ENCODE results near the gene SYK. TPM values are rescaled to one million over a fixed set of nuclear protein-coding genes. Genes with fewer than 3 reads are reported as not detected.

SYK gene
- total RNA-seq, 1 experiment from 2014 or later = 0.28 TPM

- TF ChIP-seq POLR2AphosphoS5 (IDR thresholded peaks at IDR 0.05; ENCODE audit: low read depth, low read length) (no peak), REST (IDR thresholded peaks at IDR 0.05; ENCODE audit: insufficient read depth in 1 of 2, low read depth in 2 of 2, low read length in 1 of 2) (no peak), TCF7L2 (IDR thresholded peaks at IDR 0.05; ENCODE audit: low read depth, low read length) (no peak), SIN3A (IDR thresholded peaks at IDR 0.05; ENCODE audit: borderline replicate concordance, insufficient read depth, low read depth, low read length) (no peak)
- TF ChIP-seq, protein P1, sequence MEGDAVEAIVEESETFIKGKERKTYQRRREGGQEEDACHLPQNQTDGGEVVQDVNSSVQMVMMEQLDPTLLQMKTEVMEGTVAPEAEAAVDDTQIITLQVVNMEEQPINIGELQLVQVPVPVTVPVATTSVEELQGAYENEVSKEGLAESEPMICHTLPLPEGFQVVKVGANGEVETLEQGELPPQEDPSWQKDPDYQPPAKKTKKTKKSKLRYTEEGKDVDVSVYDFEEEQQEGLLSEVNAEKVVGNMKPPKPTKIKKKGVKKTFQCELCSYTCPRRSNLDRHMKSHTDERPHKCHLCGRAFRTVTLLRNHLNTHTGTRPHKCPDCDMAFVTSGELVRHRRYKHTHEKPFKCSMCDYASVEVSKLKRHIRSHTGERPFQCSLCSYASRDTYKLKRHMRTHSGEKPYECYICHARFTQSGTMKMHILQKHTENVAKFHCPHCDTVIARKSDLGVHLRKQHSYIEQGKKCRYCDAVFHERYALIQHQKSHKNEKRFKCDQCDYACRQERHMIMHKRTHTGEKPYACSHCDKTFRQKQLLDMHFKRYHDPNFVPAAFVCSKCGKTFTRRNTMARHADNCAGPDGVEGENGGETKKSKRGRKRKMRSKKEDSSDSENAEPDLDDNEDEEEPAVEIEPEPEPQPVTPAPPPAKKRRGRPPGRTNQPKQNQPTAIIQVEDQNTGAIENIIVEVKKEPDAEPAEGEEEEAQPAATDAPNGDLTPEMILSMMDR (IDR thresholded peaks at IDR 0.05) = no peak
- POLR2A ChIA-PET = no interaction called here
- ATAC-seq (no peak), DNase-seq (ENCODE audit: low read depth, low spot score) (no peak)
- Histone ChIP-seq H3K36me3 (ENCODE audit: control insufficient read depth, insufficient read depth, low read length) (no peaks in the 10 kb centered on the region), H3K4me3 (ENCODE audit: low read depth in 2 of 2, low read length in 2 of 2) (no peak overlapping the region), H3K9me3 (ENCODE audit: control insufficient read depth, insufficient read depth, low read depth, low read length) (no peaks in the 10 kb centered on the region), H3K4me1 (ENCODE audit: control insufficient read depth, insufficient read depth, low read length) (no peaks in the 10 kb centered on the region), H3K27ac (ENCODE audit: low read length) (no peak overlapping the region), H3K27me3 (ENCODE audit: control insufficient read depth, insufficient read depth, low read length) (no peaks in the 10 kb centered on the region)
- CTCF ChIA-PET = no interaction called here
- in situ Hi-C loops (cut with HindIII; ENCODE audit: low pct_unique_long_range_greater_than_20kb, low sequenced_read_pairs) = no loop called here
- intact Hi-C loops (cut with micrococcal nuclease; ENCODE audit: unreplicated experiment) = no loop called here
- BruUV-seq (replicated peaks) = no TSS peak
Observed at GRCh38 chr9:90821697-90822096, 20.1 kb downstream of the SYK start.

DNA sequence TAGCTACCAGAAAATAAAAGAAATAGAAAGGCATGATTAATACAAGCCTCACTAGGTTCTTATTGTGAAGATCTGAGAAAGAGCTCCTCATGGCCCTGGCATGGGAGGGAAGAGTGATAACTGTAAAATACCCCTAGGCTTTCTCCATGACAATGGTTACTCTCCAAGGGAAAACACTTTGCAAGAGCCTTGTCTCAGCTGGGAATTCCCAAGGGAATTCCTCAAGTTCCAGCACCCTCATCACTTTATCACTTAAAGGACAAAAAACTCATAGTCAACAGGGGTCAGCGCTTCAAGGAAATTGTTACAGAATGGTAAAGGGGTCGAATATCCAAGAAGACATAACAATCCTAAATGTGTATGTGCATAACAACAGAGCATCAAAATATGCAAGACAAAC is 21.2 kb downstream of the SYK start:
- Histone ChIP-seq H3K9me3 (ENCODE audit: control insufficient read depth, insufficient read depth, low read depth, low read length) (no peaks in the 10 kb centered on the region), H3K4me1 (ENCODE audit: control insufficient read depth, insufficient read depth, low read length) (no peaks in the 10 kb centered on the region), H3K4me3 (ENCODE audit: low read depth in 2 of 2, low read length in 2 of 2) (no peak overlapping the region), H3K27ac (ENCODE audit: low read length) (no peak overlapping the region), H3K36me3 (ENCODE audit: control insufficient read depth, insufficient read depth, low read length) (no peaks in the 10 kb centered on the region), H3K27me3 (ENCODE audit: control insufficient read depth, insufficient read depth, low read length) (no peaks in the 10 kb centered on the region)
- intact Hi-C loops (cut with micrococcal nuclease; ENCODE audit: unreplicated experiment) (no loop called here), in situ Hi-C loops (cut with HindIII; ENCODE audit: low pct_unique_long_range_greater_than_20kb, low sequenced_read_pairs) (no loop called here)
- no TSS peak for BruUV-seq (replicated peaks)
- CTCF ChIA-PET = no interaction called here
- DNase-seq (ENCODE audit: low read depth, low spot score) (no peak), ATAC-seq (no peak)
- TF ChIP-seq POLR2AphosphoS5 (IDR thresholded peaks at IDR 0.05; ENCODE audit: low read depth, low read length) = no peak
- TF ChIP-seq SIN3A (IDR thresholded peaks at IDR 0.05; ENCODE audit: borderline replicate concordance, insufficient read depth, low read depth, low read length) = no peak
- no peak for TF ChIP-seq REST (IDR thresholded peaks at IDR 0.05; ENCODE audit: insufficient read depth in 1 of 2, low read depth in 2 of 2, low read length in 1 of 2)
- no peak for TF ChIP-seq TCF7L2 (IDR thresholded peaks at IDR 0.05; ENCODE audit: low read depth, low read length)
- TF ChIP-seq, protein P1 (IDR thresholded peaks at IDR 0.05) = no peak
- POLR2A ChIA-PET = no interaction called here
